T-helper 17 cell (primary cell): ENCODE results near the gene ACOX3. TPM values are rescaled to one million over a fixed set of nuclear protein-coding genes. Genes with fewer than 3 reads are reported as not detected.
"Not testable (repeated sequence)": the region's sequence is repeated elsewhere in the genome, so short reads cannot be mapped to it uniquely, and the experiment has no call there.

ENCODE experiments used
- ATAC-seq: fragments of 150-1000 bp; cut with Tn5 transposase; 2 replicates; pipeline ENCODE4 v1.10.0; 2021; ENCODE audit warnings: mild to moderate bottlenecking, moderate library complexity
- DNase-seq, 3 donors: peaks; one replicate each; pipeline versions ENCODE4 v3.0.0 to v3.0.0-alpha.2; 2020 to 2021
- H3K9me3 ChIP-seq: one replicate; pipeline ENCODE4 v1.7.0; 2013; ENCODE audit warnings: low read length, mild to moderate bottlenecking; ENCODE audit not compliant: control insufficient read depth, poor library complexity, severe bottlenecking
- H3K27ac Mint-ChIP-seq: one replicate; pipeline ENCODE4 v1.8.0; 2022; ENCODE audit warnings: mild to moderate bottlenecking, moderate library complexity, mixed read lengths
- H3K27me3 Mint-ChIP-seq: one replicate; pipeline ENCODE4 v1.8.0; 2022; ENCODE audit warnings: mixed read lengths
- H3K36me3 Mint-ChIP-seq: one replicate; pipeline ENCODE4 v1.8.0; 2022; ENCODE audit warnings: low read depth, mixed read lengths
- H3K4me1 Mint-ChIP-seq: one replicate; pipeline ENCODE4 v1.8.0; 2022; ENCODE audit warnings: mild to moderate bottlenecking, mixed read lengths
- H3K4me3 Mint-ChIP-seq: one replicate; pipeline ENCODE4 v1.8.0; 2022; ENCODE audit warnings: mild to moderate bottlenecking, moderate library complexity, mixed read lengths
- total RNA-seq, 4 donors: library from RNA in 2 of 4; stranded (reverse) in 2 of 4; gene quantifications; one replicate each; pipeline ENCODE4 v1.2.3 and lab custom pipeline; 2022 to 2026

ACOX3 gene
- total RNA-seq, 2 donors from 2014 or later = 9.6 to 11.3 TPM

DNA sequence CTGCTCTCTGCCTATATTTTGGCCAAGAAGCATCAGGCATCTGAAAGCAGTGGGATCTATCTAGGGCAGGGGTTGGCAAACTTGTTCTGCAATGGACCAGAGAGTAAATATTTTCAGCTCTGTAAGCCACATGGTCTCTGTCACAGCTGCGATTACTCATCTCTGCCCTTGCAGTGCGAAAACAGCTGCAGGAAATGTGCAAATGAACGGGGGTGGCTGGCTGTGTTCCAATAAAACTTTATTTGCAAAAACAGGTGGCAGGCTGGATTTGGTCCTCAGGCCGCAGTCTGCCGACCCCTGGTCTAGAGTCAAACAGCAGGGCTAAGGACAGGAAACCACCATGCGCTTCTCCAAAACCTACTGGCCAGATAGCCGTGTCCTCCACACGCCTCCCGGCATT lies 48.6 kb downstream of the ACOX3 start:
- Mint-ChIP-seq H3K27me3 (no peaks in the 10 kb centered on the region), H3K27ac (peak overlapping the region; percentile 57), H3K4me1 (peaks cover 2% of the 10 kb centered on the region), H3K36me3 (no peaks in the 10 kb centered on the region), H3K4me3 (no peak overlapping the region)
- H3K9me3 ChIP-seq = no peaks in the 10 kb centered on the region
- no peak for DNase-seq
- ATAC-seq = no peak

DNA sequence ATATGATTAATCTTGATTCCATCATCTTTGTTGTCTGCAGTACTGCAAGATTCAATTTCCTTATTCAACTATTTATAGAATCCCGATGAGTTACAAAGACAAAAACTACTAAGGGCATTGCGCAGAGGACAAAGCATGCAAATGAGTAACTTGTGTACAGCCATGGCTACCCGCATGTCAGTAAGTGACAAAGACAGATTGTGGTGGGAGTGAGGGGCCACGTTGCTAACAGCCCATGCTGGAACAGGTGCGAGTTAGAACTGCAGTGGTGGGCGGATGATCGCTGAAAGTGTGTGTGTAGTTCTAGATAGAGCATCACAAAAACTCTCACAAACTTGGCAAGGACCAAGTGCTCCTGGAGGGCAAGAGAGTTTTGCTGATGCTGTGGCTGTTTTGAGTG lies 49.5 kb downstream of the ACOX3 start:
- no peaks in the 10 kb centered on the region for H3K27me3 Mint-ChIP-seq
- DNase-seq (no peak), ATAC-seq (no peak)
- H3K4me1 Mint-ChIP-seq = peaks cover 2% of the 10 kb centered on the region
- H3K36me3 Mint-ChIP-seq = no peaks in the 10 kb centered on the region
- H3K9me3 ChIP-seq = no peaks in the 10 kb centered on the region
- no peak overlapping the region for H3K27ac Mint-ChIP-seq
- no peak overlapping the region for H3K4me3 Mint-ChIP-seq

DNA sequence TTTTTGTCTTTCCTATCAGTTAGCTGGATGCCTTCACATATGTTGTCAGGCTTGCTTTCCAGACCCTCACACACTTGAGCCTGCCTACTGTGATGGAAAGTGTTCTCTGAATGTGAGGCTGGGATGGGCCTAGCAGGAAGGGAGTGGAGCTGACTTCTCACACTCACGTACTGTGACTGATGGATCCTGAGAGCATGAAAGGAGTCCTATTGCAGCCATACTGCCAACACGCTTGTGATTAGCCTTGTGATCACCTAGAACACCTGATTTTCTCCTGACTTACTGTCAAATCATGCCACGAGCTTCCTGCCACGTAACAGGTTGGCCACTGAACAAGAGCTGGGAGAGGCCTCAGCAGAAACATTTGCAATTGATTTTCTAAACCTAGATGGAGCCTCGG lies 49.9 kb downstream of the ACOX3 start:
- no peaks in the 10 kb centered on the region for H3K9me3 ChIP-seq
- ATAC-seq = no peak
- Mint-ChIP-seq H3K27me3 (no peaks in the 10 kb centered on the region), H3K4me3 (no peak overlapping the region), H3K4me1 (peaks cover 5% of the 10 kb centered on the region), H3K27ac (no peak overlapping the region), H3K36me3 (no peaks in the 10 kb centered on the region)
- no peak for DNase-seq

DNA sequence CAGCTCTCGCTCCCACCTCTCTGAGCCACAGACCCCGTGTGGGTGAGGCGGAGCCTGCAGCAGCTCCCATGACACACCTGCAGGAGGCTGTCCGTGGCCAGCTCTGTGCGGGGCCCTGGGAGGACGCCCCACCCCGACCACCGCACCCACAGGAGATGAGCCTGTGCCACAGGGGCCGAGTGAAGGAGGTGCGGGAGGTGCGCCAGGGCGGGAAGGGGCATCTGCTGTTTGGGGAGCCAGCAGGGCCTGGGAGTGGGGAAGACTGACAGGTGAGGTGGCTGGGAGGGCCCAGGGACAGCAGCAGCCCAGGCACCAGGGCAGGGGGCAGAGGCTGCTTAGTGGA lies 52.0 kb downstream of the ACOX3 start:
- no peak for DNase-seq
- Mint-ChIP-seq H3K27me3 (no peaks in the 10 kb centered on the region), H3K4me3 (no peak overlapping the region), H3K27ac (no peak overlapping the region), H3K4me1 (peaks cover 9% of the 10 kb centered on the region), H3K36me3 (no peaks in the 10 kb centered on the region)
- no peaks in the 10 kb centered on the region for H3K9me3 ChIP-seq
- no peak for ATAC-seq

DNA sequence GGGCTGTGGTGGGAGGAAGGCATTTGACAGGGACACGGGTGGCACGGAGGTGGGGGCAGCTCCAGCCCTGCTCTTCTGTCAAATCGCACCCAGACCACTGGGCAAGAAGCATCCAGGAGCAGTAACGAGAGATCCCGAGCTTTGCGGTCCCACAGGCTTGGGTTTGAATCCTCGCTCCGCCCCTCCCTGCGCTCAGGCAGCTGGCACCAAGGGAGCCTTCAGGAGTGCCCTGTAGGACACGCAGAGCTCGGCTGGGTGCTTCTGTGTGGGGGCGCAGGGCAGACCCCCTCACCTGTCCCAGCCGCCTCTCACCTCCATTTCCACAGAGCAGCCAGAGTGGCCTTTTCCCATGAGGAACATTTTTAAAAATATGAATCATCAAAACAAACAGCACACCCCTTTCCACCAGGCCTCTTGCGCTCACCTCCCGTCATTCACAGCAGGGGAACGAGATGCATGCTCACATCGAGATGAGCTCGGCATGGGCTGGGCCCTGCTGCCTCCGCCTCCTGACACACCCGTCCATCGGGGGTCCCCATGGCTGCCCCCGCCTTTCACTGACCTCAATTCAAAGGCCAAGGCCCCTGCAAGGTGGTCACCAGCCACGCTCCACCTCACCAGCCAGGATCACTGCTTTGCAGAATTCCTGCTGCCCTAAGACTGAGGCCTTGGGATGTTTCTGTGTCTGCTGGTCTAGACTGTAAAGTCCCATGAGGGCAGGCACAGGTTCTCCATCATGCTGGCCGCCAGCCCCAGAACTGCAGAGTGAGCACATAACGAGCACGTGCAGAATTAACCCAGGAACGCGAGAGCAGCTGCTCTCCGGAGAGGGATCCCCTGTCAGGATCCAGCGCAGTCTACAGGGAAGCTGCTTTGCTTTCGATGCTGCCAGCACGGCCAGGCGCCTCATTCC lies 52.7 kb downstream of the ACOX3 start:
- no peaks in the 10 kb centered on the region for H3K9me3 ChIP-seq
- Mint-ChIP-seq H3K27me3 (no peaks in the 10 kb centered on the region), H3K27ac (peak overlapping the region; percentile 39), H3K36me3 (no peaks in the 10 kb centered on the region), H3K4me1 (peaks cover 9% of the 10 kb centered on the region), H3K4me3 (no peak overlapping the region)
- no peak for ATAC-seq
- no peak for DNase-seq

DNA sequence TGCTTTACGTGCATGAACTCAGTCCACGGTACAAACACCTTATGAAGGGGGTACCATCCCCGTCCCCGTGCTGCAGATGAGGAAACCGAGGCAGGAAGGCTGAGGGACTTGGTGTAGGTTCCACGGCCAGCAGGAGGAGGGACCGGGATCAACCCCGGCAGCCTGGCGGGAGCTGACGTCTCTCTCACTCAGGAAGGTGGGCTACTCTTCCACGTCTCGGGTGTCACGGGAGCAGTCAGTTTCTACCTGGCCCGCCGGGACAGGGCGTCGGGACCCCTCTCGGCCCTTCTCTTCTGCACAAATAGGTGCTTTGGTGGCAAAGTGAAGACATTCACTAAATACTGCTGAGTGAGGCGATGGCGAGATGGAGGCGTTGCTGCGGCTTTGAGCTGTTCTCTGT lies 53.3 kb downstream of the ACOX3 start:
- DNase-seq (no peak), ATAC-seq (no peak)
- no peaks in the 10 kb centered on the region for H3K36me3 Mint-ChIP-seq
- peak overlapping the region; percentile 39 for H3K27ac Mint-ChIP-seq
- H3K9me3 ChIP-seq = no peaks in the 10 kb centered on the region
- H3K4me1 Mint-ChIP-seq = peaks cover 9% of the 10 kb centered on the region
- no peak overlapping the region for H3K4me3 Mint-ChIP-seq
- no peaks in the 10 kb centered on the region for H3K27me3 Mint-ChIP-seq

DNA sequence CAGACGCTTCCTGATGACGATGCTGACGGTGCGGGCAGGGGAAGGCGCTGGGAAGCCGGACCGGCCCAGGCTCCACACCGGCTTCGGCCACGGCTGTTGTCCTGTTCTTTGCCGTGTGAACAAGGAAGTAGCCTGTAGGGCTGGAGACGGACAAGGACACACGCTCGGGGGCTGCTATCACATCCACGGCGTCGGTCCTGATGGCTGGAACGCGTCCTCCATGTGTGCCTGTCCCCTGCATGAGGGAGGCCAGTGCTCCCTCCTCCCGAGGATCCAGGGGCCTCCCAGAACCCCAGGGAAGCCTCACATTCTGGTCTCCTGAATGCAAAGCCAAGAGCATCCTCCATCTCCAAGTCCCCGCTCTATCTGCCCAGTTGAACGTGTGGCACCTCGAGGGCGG lies 53.8 kb downstream of the ACOX3 start:
- Mint-ChIP-seq H3K4me1 (peaks cover 9% of the 10 kb centered on the region), H3K27me3 (no peaks in the 10 kb centered on the region), H3K27ac (no peak overlapping the region), H3K36me3 (no peaks in the 10 kb centered on the region), H3K4me3 (no peak overlapping the region)
- no peaks in the 10 kb centered on the region for H3K9me3 ChIP-seq
- DNase-seq (no peak), ATAC-seq (no peak)

DNA sequence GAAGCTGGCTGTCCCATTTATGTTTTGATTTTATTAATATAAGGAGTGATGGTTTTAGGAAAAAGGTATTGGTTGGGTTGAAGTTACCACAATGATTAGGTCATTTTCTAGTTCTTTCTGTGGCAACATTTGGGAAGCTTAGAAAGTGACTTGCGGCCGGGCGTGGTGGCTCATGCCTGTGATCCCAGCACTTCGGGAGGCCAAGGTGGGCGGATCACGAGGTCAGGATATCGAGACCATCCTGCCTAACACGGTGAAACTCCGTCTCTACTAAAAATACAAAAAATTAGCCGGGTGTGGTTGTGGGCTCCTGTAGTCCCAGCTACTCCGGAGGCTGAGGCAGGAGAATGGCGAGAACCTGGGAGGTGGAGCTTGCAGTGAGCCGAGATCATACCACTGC lies 54.4 kb downstream of the ACOX3 start:
- DNase-seq, H3K9me3 ChIP-seq, H3K27me3 Mint-ChIP-seq, ATAC-seq, H3K36me3 Mint-ChIP-seq, H3K4me1 Mint-ChIP-seq, H3K4me3 Mint-ChIP-seq, H3K27ac Mint-ChIP-seq: not testable (repeated sequence)

DNA sequence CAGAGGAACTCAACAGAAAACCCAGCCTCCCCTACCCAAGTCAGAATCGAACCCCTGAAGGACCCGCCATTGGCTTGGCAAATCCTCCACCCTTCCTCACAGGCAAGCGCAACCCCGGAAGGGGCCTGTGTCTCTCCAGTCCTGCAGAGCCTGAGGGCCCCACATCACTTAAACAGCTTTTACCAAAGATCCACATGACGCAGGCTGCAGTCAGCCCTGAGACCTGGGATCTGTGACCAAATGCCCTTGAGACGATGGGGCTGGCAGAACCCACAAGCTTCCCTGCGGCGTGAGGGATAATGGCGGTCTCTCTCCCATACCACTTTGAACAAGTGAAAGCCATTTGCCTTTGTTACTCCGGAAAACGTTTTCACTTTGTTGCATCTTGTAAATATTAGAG lies 54.9 kb downstream of the ACOX3 start:
- no peak for DNase-seq
- Mint-ChIP-seq H3K4me3 (no peak overlapping the region), H3K4me1 (peaks cover 6% of the 10 kb centered on the region), H3K27me3 (no peaks in the 10 kb centered on the region), H3K36me3 (no peaks in the 10 kb centered on the region), H3K27ac (no peak overlapping the region)
- H3K9me3 ChIP-seq = no peaks in the 10 kb centered on the region
- no peak for ATAC-seq

DNA sequence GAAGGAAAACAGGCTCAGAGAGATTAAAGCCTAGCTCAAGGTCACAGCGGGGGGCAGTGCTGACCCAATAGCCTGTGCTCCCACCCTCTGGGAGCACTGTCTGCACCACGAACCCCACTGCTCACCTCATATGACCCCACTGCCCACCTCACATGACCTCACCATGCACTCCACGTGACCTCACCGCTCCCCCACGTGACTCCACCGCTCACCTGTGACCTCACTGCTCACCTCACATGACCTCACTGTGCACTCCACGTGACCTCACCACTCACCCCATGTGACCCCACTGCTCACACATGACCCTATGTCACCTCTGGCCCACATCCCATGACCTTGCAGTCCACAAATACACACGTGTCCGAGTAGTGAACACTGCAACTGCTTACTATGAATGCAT lies 55.4 kb downstream of the ACOX3 start:
- H3K4me3 Mint-ChIP-seq = no peak overlapping the region
- no peak overlapping the region for H3K27ac Mint-ChIP-seq
- H3K36me3 Mint-ChIP-seq = no peaks in the 10 kb centered on the region
- no peaks in the 10 kb centered on the region for H3K27me3 Mint-ChIP-seq
- peaks cover 6% of the 10 kb centered on the region for H3K4me1 Mint-ChIP-seq
- no peaks in the 10 kb centered on the region for H3K9me3 ChIP-seq
- DNase-seq = no peak
- ATAC-seq = no peak

DNA sequence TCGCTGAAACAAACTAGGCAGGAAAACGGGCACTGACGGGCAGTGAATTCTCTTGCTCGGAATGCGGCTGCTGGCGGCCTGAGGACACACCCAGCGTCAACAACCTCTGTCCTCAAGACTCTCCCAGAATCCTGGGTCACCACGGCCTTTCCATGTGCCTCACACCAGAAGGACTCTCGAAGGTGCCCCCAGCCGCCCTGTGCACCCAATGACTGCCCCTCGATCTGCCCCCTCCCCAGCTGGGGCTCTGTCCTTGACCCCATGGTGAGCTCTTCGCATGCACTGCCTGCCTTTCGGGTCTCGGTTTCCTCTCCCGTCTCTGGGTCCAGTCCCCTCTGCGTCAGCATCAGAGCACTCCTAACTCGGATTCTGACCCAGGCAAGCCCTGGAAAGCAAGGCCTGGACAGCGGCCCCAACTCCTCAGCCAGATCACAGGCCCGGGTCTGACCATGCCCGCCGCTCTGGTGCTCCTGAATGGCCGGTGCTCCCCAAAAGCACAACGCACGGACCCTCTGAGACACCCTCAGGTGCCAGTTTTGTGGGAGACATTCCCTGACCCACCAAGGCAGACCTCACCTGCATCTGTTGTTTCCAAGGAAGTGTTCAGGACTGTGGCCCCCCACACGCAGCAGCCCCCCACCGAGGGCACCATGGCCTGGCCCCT lies 56.0 kb downstream of the ACOX3 start:
- Mint-ChIP-seq H3K4me1 (peaks cover 6% of the 10 kb centered on the region), H3K36me3 (no peaks in the 10 kb centered on the region), H3K27me3 (no peaks in the 10 kb centered on the region), H3K4me3 (no peak overlapping the region), H3K27ac (no peak overlapping the region)
- ATAC-seq (no peak), DNase-seq (no peak)
- H3K9me3 ChIP-seq = no peaks in the 10 kb centered on the region

DNA sequence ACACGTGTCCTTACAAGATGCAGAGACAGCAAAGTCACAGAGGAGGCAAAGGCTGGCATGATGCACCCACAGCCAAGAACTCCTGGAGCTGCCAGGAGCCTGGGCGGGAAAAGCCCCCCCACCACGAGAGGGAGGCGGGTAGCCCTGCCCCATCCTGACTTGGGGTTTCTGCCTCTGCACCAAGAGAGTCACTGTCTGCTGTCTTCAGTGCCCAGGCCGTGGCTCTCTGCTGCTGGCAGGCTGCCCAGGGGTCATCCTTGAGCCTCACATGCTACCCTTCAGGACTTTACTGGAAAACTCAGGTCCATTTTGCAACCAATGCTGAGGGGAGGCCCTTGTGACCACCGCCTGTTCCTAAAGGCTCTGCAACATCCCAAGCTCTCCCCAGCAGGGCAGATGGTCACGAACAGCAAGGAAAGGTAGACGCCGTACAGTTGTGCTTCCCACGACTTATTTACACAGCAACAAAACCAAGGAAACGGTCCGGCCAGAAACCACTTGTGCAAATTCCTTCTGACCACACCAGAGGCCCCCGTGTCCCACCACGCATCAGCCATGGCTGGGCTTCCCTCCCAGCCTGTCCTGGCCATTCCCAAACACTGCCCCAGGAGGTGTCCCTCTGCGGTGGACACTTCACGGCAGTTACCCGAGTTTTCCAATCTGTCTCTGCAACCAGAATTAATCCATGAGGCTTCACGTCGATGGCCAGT lies 56.9 kb downstream of the ACOX3 start:
- ATAC-seq (no peak), DNase-seq (no peak)
- Mint-ChIP-seq H3K4me3 (peak overlapping the region; percentile 52), H3K27me3 (no peaks in the 10 kb centered on the region), H3K27ac (no peak overlapping the region), H3K36me3 (no peaks in the 10 kb centered on the region), H3K4me1 (peaks cover 6% of the 10 kb centered on the region)
- H3K9me3 ChIP-seq = no peaks in the 10 kb centered on the region

DNA sequence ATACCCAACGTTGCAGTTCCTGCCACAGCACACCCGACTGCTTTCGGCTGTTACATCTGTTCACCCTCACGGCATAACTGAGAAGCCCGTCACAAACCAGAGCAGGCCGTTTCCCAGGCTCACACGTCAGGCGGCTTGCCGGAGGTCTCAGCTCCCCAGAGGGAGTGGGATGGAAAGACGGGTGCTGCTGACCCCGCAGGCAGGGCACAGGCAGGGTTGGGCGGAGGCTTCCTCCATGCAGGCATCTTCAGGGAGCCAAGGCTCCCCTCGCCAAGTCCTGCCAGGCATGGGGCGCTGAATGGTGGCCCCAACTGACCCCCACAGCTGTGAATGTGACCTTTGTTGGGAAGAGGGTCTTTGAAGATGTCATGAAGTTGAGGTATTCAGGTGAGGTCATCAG lies 57.5 kb downstream of the ACOX3 start:
- H3K9me3 ChIP-seq = no peaks in the 10 kb centered on the region
- Mint-ChIP-seq H3K27me3 (no peaks in the 10 kb centered on the region), H3K4me1 (peaks cover 6% of the 10 kb centered on the region), H3K4me3 (no peak overlapping the region), H3K27ac (no peak overlapping the region), H3K36me3 (no peaks in the 10 kb centered on the region)
- DNase-seq (no peak), ATAC-seq (no peak)
